ENCODE results near the gene FUZ.

DNA sequence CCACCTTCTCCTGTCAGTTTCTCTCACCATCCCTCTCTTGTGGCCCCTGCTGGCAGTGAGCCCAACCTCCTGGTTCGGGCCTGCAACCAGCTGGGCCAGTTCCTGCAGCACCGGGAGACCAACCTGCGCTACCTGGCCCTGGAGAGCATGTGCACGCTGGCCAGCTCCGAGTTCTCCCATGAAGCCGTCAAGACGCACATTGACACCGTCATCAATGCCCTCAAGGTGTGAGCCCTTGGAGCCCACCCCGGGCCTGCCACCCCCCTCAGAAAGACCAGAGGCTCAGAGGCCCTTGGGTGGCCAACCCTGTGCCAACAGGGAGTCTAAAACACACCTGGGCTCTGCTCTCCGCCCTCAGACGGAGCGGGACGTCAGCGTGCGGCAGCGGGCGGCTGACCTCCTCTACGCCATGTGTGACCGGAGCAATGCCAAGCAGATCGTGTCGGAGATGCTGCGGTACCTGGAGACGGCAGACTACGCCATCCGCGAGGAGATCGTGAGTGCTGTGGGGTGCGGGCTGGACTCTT is 13.8 kb downstream of the FUZ start:
- TF ChIP-seq YY1 (IDR thresholded peaks at IDR 0.05; ENCODE audit: low read depth): no peak
- no peak for TF ChIP-seq EGR1 (IDR thresholded peaks at IDR 0.05)
- no peak for TF ChIP-seq CEBPB (IDR thresholded peaks at IDR 0.05)
- no peak for TF ChIP-seq TAF1 (IDR thresholded peaks at IDR 0.05; ENCODE audit: low read depth)
- TF ChIP-seq RAD21 (IDR thresholded peaks at IDR 0.05; ENCODE audit: low read depth): no peak
- no peak for TF ChIP-seq EP300 (IDR thresholded peaks at IDR 0.05; ENCODE audit: borderline replicate concordance)
